GM18520 (cell line): Measurements from ENCODE around the gene BCL6.

Source experiments
- ATAC-seq: cut with Tn5 transposase; IDR thresholded peaks from one replicate; pipeline ENCODE4 v1.9.1; 2021; ENCODE audit not compliant: unreplicated experiment

BCL6 gene

GRCh38 chr3:187762792-187763191 lies 17.5 kb upstream of the BCL6 start:
- no peak for ATAC-seq

GRCh38 chr3:187759601-187760000 lies 14.3 kb upstream of the BCL6 start:
- no peak for ATAC-seq

GRCh38 chr3:187758318-187758955 lies 13.2 kb upstream of the BCL6 start:
- ATAC-seq = no peak

GRCh38 chr3:187753516-187753915 lies 8.2 kb upstream of the BCL6 start:
- no peak for ATAC-seq

- ATAC-seq = no peak
Observed at GRCh38 chr3:187750513-187751123, 5.3 kb upstream of the BCL6 start.

- ATAC-seq = no peak
Observed at GRCh38 chr3:187750006-187750512, 4.8 kb upstream of the BCL6 start.

- ATAC-seq = no peak
Observed at GRCh38 chr3:187748050-187748481, 2.8 kb upstream of the BCL6 start.

- ATAC-seq = no peak
Observed at GRCh38 chr3:187747506-187747905, 2.2 kb upstream of the BCL6 start.

GRCh38 chr3:187746442-187747281 lies 1.4 kb upstream of the BCL6 start:
- ATAC-seq = no peak

GRCh38 chr3:187746059-187746441 lies 782 bp upstream of the BCL6 start:
- ATAC-seq = no peak

GRCh38 chr3:187744169-187745151 lies 808 bp downstream of the BCL6 start:
- no peak for ATAC-seq

GRCh38 chr3:187743195-187744141 lies 1.8 kb downstream of the BCL6 start:
- ATAC-seq = no peak

- no peak for ATAC-seq
Observed at GRCh38 chr3:187742351-187743171, 2.7 kb downstream of the BCL6 start.

- ATAC-seq = no peak
Observed at GRCh38 chr3:187741403-187742350, 3.6 kb downstream of the BCL6 start.

- no peak for ATAC-seq
Observed at GRCh38 chr3:187740421-187741399, 4.6 kb downstream of the BCL6 start.

GRCh38 chr3:187739561-187740332 lies 5.5 kb downstream of the BCL6 start:
- no peak for ATAC-seq
